SH-SY5Y (cell line): ENCODE results near the gene ATP8B4.

Experiments used
- GATA2 ChIP-seq: IDR thresholded peaks from 2 replicates; pipeline ENCODE4 v1.6.1; 2011; ENCODE audit warnings: mild to moderate bottlenecking, low read depth, low read length
- GATA3 ChIP-seq: IDR thresholded peaks from 2 replicates; pipeline ENCODE4 v1.6.1; 2011; ENCODE audit warnings: low read depth, mild to moderate bottlenecking, low read length, moderate library complexity

ATP8B4 gene

GRCh38 chr15:50095938-50096821, 22.9 kb downstream of the ATP8B4 start:
- no peak for TF ChIP-seq GATA3
- no peak for TF ChIP-seq GATA2

DNA sequence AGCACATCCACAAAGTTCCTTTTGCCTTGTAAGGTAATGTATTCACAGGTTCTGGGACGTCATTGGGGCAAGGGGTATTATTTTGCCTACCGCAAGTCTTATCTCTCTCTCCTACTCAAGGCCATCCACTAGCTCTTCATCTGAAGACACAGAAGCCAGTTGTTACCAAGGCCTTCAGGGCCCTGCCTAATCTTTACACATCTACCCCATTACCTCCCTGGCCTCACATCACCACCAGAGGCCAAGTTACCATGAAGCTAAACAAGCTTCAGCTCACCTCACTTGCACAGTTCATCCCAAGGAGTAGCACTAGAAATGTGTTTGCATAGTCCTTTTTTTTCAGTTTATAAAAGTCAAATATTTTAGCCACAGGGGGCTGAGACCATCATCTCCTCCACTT, 34.1 kb downstream of the ATP8B4 start:
- no peak for TF ChIP-seq GATA2
- TF ChIP-seq GATA3: no peak

- no peak for TF ChIP-seq GATA2
- no peak for TF ChIP-seq GATA3
Measured at GRCh38 chr15:50083424-50084025, 35.5 kb downstream of the ATP8B4 start.

- TF ChIP-seq GATA2: no peak
- TF ChIP-seq GATA3: no peak
Measured at GRCh38 chr15:50082066-50082465, 37.0 kb downstream of the ATP8B4 start.

DNA sequence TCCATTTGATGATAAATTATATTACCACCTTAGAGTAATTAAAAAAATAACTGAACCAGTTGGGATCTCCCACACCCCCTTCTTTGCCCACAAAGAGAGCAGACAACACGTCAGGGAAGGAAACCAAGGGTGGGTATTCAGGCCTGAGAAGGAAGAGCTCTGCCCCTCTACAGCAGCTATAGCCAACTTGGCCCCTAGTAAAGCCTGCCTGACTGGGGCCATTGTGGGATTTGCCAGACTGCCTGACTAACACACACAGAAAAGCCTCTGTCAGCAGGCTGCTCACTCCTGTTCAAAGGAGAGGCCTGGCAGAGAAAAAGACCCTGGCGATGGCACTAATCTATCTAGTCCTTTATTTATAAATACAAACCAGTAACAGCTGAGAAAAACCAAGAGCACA, 41.4 kb downstream of the ATP8B4 start:
- TF ChIP-seq GATA3 (no peak), GATA2 (no peak)

- TF ChIP-seq GATA3: no peak
Measured at GRCh38 chr15:50077176-50077575, 41.9 kb downstream of the ATP8B4 start.

GRCh38 chr15:50075319-50075718, 43.7 kb downstream of the ATP8B4 start:
- TF ChIP-seq GATA3: no peak
- TF ChIP-seq GATA2: no peak

DNA sequence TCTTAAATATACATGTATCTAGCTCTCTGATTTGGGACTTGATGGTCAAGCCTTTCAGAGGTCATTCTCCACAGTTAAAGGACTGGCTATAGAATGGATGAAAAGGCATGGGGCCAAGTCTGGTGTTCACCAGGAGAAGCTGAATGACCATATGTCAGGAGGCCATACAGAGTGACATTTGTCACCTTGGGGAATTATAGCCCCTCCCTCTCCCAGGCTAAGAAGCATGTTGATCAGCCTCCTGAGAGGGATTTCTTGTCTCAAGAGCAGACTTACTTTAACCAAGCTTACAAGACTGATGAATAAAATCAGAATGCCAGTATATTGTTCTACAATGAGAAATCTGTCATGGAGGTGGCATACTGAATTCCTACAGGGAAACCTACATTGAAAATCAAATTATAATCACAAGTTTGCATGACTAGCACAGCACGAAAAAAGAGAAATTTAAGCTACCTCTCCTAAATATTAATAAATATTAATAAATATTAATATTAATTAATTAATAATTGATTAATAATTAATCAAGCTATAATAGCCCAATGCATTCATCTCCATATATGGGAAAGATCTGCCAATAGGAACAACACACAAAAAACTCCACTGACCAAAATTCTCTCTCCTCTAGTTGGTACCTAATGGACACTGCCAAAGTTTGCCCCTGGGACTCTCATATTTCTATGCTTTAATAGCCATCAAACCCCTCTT, 47.3 kb downstream of the ATP8B4 start:
- TF ChIP-seq GATA2: no peak
- TF ChIP-seq GATA3: no peak

GRCh38 chr15:50068016-50068415, 51.0 kb downstream of the ATP8B4 start:
- TF ChIP-seq GATA2 (no peak), GATA3 (no peak)

DNA sequence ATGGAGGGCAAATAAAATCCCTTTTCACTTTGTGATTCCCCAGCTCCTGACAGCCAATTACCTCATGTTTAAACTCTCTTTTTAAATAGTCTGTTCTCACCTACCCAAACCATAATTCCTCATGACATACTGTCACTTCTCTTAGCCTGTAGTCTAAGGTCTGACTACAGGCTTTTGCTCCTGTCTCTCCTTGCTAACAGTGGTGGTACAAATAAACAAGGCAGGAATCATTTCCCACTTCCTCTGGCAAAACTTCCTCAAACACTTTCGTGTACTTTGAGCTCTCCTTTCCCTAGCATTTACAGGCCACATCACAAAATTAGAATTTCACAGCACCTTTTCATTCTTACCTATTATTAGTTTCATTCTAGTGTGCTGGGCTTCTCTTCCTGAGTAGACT, 51.8 kb downstream of the ATP8B4 start:
- TF ChIP-seq GATA2 (no peak), GATA3 (no peak)

DNA sequence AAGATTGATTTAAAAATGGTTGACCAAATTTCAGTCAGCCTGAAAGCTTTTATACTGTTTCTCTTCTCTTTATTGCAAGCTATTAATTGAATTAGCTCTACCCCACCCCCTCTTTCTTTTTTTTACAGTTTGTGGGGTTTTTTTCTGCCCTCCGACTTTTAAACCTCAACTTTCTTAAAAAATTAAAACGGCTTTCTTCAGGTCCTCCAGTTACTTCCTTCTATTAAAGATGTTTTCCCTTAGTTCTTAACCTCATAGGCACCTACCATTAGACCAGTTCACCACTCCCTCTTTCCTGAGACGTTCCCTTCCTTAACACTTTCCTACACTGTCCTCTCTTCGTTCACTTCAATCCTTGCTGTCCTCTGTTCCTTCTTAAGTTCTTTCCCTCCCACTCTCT, 52.4 kb downstream of the ATP8B4 start:
- no peak for TF ChIP-seq GATA2
- TF ChIP-seq GATA3: no peak

DNA sequence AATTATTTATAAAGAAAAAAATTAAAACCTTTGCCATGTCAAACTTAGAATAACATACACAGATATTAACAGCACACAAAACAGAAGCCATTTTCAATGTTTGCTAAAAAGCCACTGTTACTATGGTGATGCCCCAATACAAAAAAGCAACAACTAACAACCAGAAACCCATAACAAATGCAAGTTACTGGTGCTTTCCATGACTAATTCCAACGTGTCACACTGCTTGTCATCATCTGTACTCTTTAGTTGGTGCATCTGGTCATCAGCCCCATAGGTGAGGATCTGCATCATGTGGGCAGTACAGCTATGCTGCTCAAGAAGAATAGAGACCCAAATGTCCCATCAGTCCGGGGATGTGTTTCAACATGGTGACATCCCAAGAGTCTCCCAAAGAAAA, 52.8 kb downstream of the ATP8B4 start:
- no peak for TF ChIP-seq GATA3
- TF ChIP-seq GATA2: no peak

DNA sequence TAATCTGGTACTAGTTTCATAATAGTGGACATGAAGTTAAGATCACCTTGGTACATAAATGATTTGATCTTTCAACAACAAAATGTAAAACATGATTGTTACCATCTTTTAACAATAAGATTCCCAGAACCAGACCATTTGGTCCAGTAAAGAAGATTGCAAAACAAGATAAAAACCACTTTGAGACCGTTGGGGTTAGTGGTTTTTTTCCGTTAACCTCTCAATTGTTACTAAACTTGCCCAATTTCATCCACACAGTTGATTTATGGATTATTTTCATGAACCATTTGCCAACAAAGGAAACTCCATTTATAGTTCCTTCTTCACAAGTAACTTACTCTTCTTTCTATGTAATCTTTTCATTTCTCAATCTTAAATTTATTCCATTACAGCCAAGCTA, 53.8 kb downstream of the ATP8B4 start:
- TF ChIP-seq GATA2 (no peak), GATA3 (no peak)

- no peak for TF ChIP-seq GATA3
- TF ChIP-seq GATA2: no peak
Measured at GRCh38 chr15:50064673-50065072, 54.4 kb downstream of the ATP8B4 start.

DNA sequence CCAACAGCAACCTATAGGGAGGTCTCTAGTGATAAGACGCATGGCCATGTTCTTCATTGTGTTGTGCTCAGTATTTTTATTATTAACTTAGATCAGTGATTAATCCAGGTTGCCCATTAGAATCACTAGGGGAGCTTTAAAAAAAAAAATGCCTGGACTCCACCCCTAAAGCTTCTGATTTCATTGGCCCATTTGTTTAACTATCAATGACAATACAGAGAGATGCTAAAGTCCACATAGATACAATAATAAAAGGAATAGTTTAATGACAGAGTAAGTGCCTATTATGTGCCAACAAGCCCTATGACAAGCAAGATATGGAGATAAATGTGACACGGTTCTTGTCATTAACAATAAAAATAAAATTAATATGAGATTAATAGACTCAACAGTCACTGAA, 55.8 kb downstream of the ATP8B4 start:
- no peak for TF ChIP-seq GATA3
- no peak for TF ChIP-seq GATA2

- TF ChIP-seq GATA2 (no peak), GATA3 (no peak)
Measured at GRCh38 chr15:50061503-50061902, 57.5 kb downstream of the ATP8B4 start.
